MM.1S (cell line): ENCODE results near the gene ASB2.

Experiments used
- DNase-seq: peaks from one replicate; pipeline ENCODE4 v3.0.0-alpha.2; 2015
- H2AFZ ChIP-seq: fragments of 300-600 bp; sonication (generic); 2 replicates; pipeline ENCODE4 v1.6.0; 2016; ENCODE audit warnings: antibody characterized with exemption, low read length
- H3F3A ChIP-seq: fragments of 300-600 bp; sonication (generic); 2 replicates; pipeline ENCODE4 v1.6.1; 2016; ENCODE audit warnings: mild to moderate bottlenecking, antibody characterized with exemption, low read length, moderate library complexity, mixed read lengths; ENCODE audit not compliant: insufficient read depth
- H3K27ac ChIP-seq: fragments of 300-600 bp; sonication (generic); 2 replicates; pipeline ENCODE4 v1.5.1; 2016; ENCODE audit warnings: mild to moderate bottlenecking, low read length
- H3K27me3 ChIP-seq: fragments of 300-600 bp; sonication (generic); replicated peaks from 2 replicates; pipeline ENCODE4 v1.6.0; 2016; ENCODE audit warnings: low read length; ENCODE audit not compliant: insufficient read depth
- H3K36me3 ChIP-seq: fragments of 300-600 bp; sonication (generic); replicated peaks from 2 replicates; pipeline ENCODE4 v1.6.1; 2016; ENCODE audit warnings: mild to moderate bottlenecking, low read length, mixed read lengths; ENCODE audit not compliant: insufficient read depth
- H3K4me1 ChIP-seq: fragments of 300-600 bp; sonication (generic); 2 replicates; pipeline ENCODE4 v1.6.1; 2016; ENCODE audit warnings: low read length, mixed read lengths
- H3K4me2 ChIP-seq: fragments of 300-600 bp; sonication (generic); 2 replicates; pipeline ENCODE4 v1.6.0; 2016; ENCODE audit warnings: low read depth, low read length
- H3K4me3 ChIP-seq: fragments of 300-600 bp; sonication (generic); 2 replicates; pipeline ENCODE4 v1.5.1; 2016; ENCODE audit warnings: low read length, mixed read lengths
- H3K79me2 ChIP-seq: fragments of 300-600 bp; sonication (generic); 2 replicates; pipeline ENCODE4 v1.6.1; 2016; ENCODE audit warnings: mixed run types, low read length, mixed read lengths
- H3K9ac ChIP-seq: fragments of 300-600 bp; sonication (generic); 2 replicates; pipeline ENCODE4 v1.6.1; 2016; ENCODE audit warnings: low read length, mixed read lengths
- H3K9me2 ChIP-seq: fragments of 300-600 bp; sonication (generic); replicated peaks from 2 replicates; pipeline ENCODE4 v1.6.1; 2016; ENCODE audit warnings: mild to moderate bottlenecking, low read length, mixed read lengths; ENCODE audit not compliant: insufficient read depth
- H3K9me3 ChIP-seq: fragments of 300-600 bp; sonication (generic); replicated peaks from 2 replicates; pipeline ENCODE4 v1.6.1; 2016; ENCODE audit warnings: mild to moderate bottlenecking, low read length, mixed read lengths; ENCODE audit not compliant: insufficient read depth
- H4K20me1 ChIP-seq: fragments of 300-600 bp; sonication (generic); 2 replicates; pipeline ENCODE4 v1.6.1; 2016; ENCODE audit warnings: mild to moderate bottlenecking, low read length, moderate library complexity, mixed read lengths; ENCODE audit not compliant: insufficient read depth
- CTCF ChIP-seq: fragments of 300-600 bp; sonication (generic); IDR thresholded peaks from 2 replicates; pipeline ENCODE4 v1.5.1; 2016; ENCODE audit warnings: antibody characterized with exemption, low read length, mixed read lengths
- EZH2 ChIP-seq: fragments of 300-600 bp; sonication (generic); optimal IDR thresholded peaks from 2 replicates; pipeline ENCODE3; 2017; ENCODE audit warnings: low read depth, mild to moderate bottlenecking, antibody characterized with exemption, low read length, mixed read lengths
- EZH2phosphoT487 ChIP-seq: fragments of 300-600 bp; sonication (generic); IDR thresholded peaks from 2 replicates; pipeline ENCODE4 v1.6.1; 2018; ENCODE audit warnings: antibody characterized with exemption, low read length

The ASB2 gene

GRCh38 chr14:93926873-93927799 lies 49.2 kb downstream of the ASB2 start, which contains the start of gene FAM181A:
Gene FAM181A (plus strand): TSS chr14:93927344. CDS start chr14:93928286, 942 bp downstream.
- H3K36me3 ChIP-seq: no peaks in the 10 kb centered on the region
- no peaks in the 10 kb centered on the region for H3K9me3 ChIP-seq
- no peak for TF ChIP-seq EZH2phosphoT487
- TF ChIP-seq EZH2: no peak
- TF ChIP-seq CTCF: no peak
- H2AFZ ChIP-seq: no peak within 1 kb of the TSS
- H3K4me1 ChIP-seq: no peaks in the 10 kb centered on the region
- no peaks in the 10 kb centered on the region for H4K20me1 ChIP-seq
- H3K4me3 ChIP-seq: no peak within 1 kb of the TSS
- H3K9me2 ChIP-seq: no peaks in the 10 kb centered on the region
- H3K27ac ChIP-seq: no peak within 1 kb of the TSS
- H3F3A ChIP-seq: no peaks in the 10 kb centered on the region
- H3K79me2 ChIP-seq: no peaks in the 10 kb centered on the region
- H3K27me3 ChIP-seq: no peaks in the 10 kb centered on the region
- no peak within 1 kb of the TSS for H3K4me2 ChIP-seq
- no peak for DNase-seq
- H3K9ac ChIP-seq: no peak within 1 kb of the TSS

GRCh38 chr14:93926245-93926872 lies 50.0 kb downstream of the ASB2 start:
- Histone ChIP-seq H3K4me2 (no peak overlapping the region), H3K79me2 (no peaks in the 10 kb centered on the region), H3K27ac (no peak overlapping the region), H2AFZ (no peak overlapping the region), H3K36me3 (no peaks in the 10 kb centered on the region), H3K4me3 (no peak overlapping the region), H3K9me3 (no peaks in the 10 kb centered on the region), H3K27me3 (no peaks in the 10 kb centered on the region), H3K4me1 (no peaks in the 10 kb centered on the region), H3K9ac (no peak overlapping the region), H4K20me1 (no peaks in the 10 kb centered on the region), H3F3A (no peaks in the 10 kb centered on the region), H3K9me2 (no peaks in the 10 kb centered on the region)
- TF ChIP-seq CTCF (no peak), EZH2phosphoT487 (no peak), EZH2 (no peak)
- no peak for DNase-seq

GRCh38 chr14:93925374-93925895 lies 50.9 kb downstream of the ASB2 start:
- H3K27ac ChIP-seq: no peak overlapping the region
- no peaks in the 10 kb centered on the region for H3K9me2 ChIP-seq
- no peak overlapping the region for H3K4me2 ChIP-seq
- H3F3A ChIP-seq: no peaks in the 10 kb centered on the region
- no peak for TF ChIP-seq EZH2
- H3K27me3 ChIP-seq: no peaks in the 10 kb centered on the region
- no peak overlapping the region for H3K4me3 ChIP-seq
- H3K9ac ChIP-seq: no peak overlapping the region
- H3K79me2 ChIP-seq: no peaks in the 10 kb centered on the region
- H3K9me3 ChIP-seq: no peaks in the 10 kb centered on the region
- no peaks in the 10 kb centered on the region for H3K36me3 ChIP-seq
- H2AFZ ChIP-seq: no peak overlapping the region
- no peaks in the 10 kb centered on the region for H4K20me1 ChIP-seq
- H3K4me1 ChIP-seq: no peaks in the 10 kb centered on the region
- DNase-seq: no peak
